GM20431 (cell line): ENCODE data around the gene FMNL2.
"Not testable (repeated sequence)": the region's sequence is repeated elsewhere in the genome, so short reads cannot be mapped to it uniquely, and the experiment has no call there.

Experiments used
- in situ Hi-C: fragments of 300-500 bp; cut with MseI, MboI; formaldehyde crosslinking; loops from one replicate; pipeline ENCODE4 v1.15.0; 2020; ENCODE audit warnings: low sequenced_read_pairs; ENCODE audit not compliant: unreplicated experiment

Gene FMNL2

DNA sequence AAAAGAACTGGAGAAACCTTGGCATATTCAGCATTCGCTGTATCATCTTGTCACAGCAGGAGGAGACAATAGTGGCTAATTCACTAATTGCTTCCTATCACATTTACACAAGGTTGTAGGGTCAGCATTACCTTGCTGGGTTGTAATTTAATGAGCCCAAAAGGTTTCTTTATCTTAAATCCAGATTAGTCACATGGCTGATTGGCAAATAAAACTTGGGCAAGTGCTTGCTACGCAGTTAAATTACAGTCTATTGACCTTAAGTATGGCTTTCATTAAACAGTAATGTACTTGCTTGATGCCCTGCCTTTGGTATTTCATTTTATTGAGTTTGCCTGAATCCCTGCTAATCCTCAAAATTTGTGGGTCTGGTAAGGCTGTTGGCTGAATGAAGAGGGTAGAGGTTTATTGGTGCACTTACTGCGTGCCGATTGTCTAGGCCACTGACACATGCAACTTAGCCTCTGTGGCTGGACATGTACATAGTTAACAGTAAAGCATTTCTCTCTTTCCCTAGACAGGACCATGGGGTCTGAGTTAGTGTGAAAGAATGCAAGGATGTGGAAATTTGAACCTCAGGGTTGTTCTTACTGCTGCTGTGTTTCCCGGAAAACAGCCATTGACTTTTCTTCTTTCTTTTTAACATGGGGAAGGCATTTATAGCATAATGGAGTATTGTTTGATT lies 34.3 kb downstream of the FMNL2 start:
- in situ Hi-C loops: no loop called here

DNA sequence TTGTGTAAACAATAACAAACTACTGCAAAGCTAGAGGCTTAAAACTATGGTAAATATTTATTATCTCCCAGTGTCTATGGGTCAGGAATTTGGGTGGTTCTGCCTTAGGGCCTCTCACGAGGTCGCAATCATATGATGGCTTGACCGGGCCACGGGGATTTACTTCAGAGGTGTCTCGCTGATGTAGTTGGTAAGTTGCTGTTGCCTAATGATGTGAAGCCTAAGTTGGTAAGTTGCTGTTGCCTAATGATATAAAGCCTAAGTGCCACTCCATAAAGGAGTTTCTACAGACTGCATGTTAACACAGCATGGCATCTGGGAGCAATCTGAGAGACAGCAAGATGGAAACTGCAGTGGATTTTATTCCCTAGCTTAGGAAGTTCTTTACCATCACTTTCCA lies 35.8 kb downstream of the FMNL2 start:
- in situ Hi-C loops: no loop called here

DNA sequence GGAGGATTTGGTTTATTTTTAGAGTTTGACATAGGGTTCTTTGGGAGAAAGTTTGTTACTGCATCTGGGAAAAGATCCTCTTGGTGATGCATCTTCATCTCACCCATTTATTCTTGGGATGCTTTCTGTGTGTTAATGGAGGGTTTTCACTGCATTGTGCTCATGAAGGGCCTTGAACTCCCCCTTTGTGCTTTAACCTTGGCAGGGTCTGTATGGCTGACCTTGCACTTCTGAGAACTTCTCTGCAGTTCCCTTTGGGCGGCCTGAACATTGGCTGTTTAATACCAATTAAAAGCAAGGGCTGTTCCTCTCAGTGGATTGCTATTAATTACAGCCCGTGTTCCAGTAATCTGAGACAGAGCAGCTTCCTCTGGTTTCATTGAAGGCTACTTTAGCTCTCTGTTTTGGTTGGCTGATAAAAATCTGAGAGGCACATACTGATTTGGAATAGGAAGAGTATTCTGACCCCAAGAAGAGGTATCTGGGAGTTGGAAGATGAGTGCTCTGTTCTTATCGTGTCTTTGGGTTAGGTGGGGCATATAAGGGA lies 37.5 kb downstream of the FMNL2 start:
- in situ Hi-C loops: no loop called here

DNA sequence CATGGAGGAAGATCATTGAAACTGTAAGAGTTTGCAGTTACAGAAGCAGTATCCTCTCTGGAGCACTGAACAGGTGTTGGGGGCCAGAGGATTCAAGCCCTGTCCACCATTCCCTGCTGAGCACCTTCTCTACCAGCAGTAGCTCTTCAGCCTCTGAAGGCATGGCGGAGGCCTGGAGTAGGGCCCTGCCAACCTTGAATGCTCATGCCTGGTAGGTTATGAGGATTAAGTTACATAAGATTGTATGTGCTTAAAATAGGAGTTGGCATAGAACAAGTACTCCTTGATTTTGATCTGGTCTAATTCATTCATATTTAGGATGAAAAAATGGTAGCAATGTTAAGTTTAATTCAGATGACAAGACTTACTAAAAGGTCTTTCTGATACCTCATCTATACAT lies 40.2 kb downstream of the FMNL2 start:
- in situ Hi-C loops: no loop called here

DNA sequence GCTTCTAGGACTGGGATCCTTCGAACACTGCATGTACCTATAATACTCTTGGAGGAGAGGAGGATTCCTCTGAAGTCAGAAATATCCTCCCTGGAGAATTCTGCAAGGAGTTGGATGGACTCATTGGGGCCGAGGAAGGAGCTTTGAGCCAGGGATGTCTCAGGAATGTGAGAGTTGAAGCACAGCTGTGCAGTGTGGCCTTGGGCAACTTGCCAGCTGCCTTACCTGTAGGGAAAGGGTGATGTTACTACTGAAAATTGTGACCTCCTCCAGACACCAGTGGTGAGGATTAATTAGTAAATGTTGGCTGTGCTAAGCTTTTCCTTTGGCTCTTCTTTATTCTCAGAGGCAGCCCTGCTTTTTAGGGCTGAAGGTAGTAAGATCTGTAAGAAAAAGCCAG lies 41.4 kb downstream of the FMNL2 start:
- in situ Hi-C loops: no loop called here

DNA sequence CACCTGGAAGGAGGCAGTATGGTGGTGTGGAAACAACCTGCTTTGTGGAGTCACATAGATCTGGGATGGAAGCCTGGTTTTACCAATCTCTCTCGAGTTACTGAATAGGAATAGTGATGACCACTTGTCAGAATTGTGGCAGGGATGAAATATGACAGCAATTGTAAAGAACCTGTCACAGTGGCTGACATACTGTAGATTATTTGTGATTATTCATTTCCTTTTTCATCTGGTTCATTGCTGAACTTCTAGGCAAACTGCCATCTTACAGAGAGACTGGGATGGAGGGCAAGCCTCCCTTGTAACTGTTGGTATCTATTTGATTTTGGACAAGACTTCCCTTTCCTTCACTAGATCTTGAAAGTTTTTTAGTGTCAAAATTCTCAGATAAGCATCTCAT lies 42.0 kb downstream of the FMNL2 start:
- in situ Hi-C loops: no loop called here

DNA sequence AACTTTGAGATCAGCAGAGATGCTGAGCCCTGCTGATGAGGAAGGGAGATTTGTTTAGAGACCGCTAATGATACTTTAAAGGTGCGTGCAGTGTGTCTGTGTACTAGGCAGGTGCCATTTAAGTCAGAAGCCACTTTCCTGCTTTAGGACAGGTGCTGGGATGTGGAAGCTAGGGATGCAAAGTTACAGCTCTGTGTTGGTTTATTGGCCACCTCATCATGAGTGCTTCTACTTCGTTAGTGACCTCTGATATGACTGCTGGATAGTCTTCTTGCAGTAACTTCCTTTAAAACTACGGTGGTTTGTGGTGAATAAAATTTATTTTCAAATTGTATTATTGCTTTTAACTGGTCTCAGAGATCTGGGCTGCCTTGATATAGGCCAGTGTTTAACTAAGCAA lies 44.1 kb downstream of the FMNL2 start:
- in situ Hi-C loops: no loop called here

DNA sequence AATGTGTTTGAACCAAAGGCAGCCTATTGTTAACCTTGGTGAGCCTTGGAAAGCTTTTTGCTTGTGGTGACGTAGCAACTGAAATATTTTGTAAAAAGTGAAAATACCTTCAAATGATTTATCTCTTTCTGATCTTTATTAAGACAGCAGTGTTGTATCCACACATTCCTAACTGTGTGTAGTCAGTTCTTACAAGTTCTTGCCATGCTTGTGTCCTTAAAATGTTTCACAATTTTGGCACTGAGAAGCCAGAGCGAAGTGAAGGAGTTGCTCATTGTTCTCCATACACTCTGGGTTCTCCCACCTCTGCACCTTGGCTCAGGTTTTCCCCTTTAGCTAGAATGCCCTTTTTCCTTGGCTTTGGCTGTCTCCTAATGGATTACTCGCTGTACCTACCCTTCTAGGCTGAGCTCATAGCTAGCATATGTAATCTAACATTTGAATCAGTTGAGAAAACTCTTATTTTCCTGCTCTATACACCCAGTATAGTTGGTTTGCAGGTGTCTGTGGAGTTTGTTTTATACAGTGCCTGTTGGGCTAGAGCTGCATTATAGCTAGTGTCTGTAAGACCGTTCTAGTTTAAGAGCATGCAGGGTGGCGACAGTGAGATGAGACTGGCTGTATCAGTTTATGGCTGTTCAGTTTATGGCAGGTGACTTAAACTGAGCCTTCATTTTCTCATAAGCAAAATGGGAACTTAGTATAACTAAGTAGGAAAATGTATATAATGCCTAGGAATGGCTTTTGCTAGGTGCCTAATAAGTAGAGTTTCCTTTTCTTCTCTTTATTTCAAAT lies 45.5 kb downstream of the FMNL2 start:
- in situ Hi-C loops: no loop called here

DNA sequence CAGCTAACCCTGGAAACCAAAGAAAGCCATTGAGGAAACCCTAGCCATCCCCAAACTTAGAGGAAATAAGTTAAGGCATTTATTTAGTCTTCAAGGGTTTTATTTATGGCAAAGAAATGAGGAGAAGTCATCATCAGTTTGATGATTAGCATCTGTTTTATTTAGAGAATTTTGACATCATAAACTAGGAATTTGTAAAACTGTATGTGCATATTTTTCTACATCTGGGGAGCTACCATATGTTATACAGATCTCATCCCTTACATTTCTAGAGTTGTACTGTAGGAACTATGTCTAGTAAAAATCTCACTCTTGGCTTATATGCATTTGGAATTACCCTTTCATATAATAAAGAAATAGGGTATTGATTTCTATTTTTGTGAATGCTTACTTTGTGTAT lies 48.7 kb downstream of the FMNL2 start:
- in situ Hi-C loops: no loop called here

DNA sequence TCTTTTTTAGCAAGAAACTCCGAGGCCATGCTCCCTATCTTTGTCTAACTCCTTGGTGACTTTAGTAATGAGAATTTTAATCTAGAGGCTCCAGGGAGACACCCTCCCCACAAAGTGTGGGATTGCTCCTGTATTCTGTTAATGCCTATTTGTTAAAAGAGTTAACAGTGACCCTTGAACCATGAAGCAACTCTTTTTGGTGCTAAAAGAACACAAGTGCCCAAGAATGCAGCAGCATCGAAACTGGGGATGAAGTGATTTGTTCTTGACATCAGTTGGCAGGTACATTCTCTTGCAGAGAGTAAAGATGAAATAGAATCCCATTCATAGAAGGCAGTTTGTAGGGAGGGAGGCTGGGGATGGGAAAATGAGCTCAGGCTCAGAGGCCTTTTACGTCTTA lies 50.0 kb downstream of the FMNL2 start:
- in situ Hi-C loops: no loop called here

DNA sequence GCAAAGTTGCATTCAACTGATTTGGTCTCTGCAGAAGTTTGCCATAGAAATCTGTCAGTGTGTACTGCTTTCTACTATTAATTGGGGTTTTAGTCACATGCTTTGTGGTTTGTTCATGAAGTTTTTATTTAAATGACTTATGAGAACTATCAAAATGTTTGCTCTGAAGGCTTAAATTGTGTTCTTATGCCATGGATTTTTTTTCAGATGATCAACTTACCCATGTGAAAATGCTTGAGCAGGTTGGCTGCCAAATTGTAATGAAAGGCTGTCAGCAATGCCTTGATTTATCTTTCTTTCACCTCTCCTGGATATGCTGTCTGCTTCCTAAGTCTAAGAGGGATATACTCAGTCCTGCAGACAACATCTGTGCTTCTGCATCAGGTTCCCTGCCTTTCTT lies 50.7 kb downstream of the FMNL2 start:
- in situ Hi-C loops: no loop called here

DNA sequence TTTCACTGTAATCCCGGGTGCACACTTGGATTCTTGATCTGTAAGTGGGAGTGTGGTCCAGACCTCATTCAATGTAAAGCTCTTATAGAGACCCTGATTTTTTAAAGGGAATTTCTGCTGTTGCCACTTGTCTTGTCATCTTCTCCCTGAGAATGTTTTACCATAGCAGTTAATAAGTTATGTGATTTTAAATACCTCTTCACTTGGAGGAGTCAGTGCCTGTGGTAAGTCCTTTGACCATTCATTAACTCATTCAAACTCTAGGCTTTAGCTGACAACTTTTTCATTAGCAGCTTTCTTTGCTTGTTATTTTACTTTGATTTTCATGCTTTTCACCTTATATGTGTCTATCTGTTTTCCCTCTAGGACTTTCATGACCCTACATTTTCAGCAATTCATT lies 51.3 kb downstream of the FMNL2 start:
- in situ Hi-C loops: no loop called here

DNA sequence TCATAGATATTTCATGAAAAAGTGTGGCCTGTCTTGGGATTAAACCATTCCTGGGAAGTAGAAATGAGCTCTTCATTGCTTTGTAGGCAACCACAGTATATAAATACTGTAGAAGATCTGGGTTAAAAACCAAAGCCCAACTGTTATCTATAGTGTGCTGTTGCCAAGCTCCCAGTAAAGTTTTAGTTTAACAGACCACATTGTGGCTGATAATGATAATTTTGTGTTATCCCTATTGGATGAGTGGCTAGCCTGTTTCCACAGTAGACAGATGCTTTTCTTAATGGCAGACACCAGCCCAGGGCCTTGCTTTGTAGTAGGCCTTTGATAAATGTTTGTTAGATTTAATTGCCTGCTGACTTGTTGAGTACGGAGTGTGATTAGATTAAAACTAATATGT lies 52.1 kb downstream of the FMNL2 start:
- in situ Hi-C loops: no loop called here

DNA sequence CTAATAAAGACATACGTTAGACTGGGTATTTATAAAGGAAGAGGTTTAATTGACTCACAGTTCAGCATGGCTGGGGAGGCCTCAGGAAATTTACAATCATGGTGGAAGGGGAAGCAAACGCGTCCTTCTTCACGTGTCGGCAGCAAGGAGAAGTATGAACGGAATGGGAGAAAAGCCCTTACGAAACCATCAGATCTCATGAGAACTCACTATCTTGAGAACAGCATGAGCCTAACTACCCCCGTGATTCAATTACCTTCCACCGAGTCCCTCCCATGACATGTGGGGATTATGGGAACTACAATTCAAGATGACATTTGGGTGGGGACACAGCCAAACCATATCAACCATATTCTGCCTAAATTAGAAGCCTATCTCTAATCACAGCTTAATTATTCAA lies 53.3 kb downstream of the FMNL2 start:
- in situ Hi-C loops: not testable (repeated sequence)

DNA sequence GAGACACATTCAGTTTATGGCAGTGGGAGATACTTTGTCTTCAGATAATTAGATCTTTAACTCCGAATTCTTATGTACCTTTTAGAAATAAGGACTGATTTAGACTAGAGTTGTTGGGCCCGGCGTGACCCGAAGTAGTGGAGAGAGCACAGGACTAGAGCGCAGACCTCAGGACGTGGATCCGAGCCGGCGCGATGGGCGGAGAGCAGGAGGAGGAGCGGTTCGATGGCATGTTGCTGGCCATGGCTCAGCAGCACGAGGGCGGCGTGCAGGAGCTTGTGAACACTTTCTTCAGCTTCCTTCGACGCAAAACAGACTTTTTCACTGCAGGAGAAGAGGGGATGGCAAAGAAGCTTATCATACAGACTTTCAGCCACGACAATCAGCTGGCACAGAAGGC lies 54.5 kb downstream of the FMNL2 start:
- in situ Hi-C loops: no loop called here

DNA sequence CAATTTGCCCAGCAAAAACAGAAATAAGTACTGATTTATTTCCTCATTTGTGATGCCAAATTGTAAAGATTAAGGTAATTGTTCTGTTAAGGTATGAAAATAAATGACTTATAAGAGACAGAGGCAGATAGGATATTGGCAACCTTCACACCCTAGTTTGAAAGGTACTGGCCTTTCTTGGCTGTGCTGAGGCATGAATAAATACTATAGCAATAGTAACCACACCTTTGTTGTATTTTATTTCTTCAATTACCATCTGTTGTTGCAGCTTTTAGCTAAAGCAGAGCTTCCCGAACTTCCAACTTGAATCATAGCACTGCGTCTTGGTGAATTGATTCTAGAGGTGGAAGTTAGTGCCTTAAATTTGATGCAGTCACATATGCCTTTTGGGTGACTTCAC lies 55.9 kb downstream of the FMNL2 start:
- in situ Hi-C loops: no loop called here

DNA sequence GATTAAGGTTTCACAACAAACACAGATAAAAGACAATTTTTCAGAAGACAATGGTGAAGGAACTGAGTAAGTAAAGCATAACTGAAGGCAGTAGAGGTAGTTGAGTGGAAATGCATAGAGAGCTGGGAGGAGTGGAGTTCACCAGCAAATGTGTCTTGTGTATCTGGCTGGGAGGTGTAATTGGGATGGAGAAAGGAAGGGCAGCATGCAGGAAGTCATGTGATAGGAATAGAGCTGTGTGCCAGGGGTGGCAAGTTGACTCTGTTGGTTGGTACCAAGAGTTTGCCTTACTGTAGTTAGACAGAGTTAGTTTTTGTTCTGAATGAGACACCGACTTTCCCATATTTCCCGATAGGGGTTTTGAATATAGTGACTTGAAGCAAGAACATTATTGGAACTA lies 56.3 kb downstream of the FMNL2 start:
- in situ Hi-C loops: no loop called here

DNA sequence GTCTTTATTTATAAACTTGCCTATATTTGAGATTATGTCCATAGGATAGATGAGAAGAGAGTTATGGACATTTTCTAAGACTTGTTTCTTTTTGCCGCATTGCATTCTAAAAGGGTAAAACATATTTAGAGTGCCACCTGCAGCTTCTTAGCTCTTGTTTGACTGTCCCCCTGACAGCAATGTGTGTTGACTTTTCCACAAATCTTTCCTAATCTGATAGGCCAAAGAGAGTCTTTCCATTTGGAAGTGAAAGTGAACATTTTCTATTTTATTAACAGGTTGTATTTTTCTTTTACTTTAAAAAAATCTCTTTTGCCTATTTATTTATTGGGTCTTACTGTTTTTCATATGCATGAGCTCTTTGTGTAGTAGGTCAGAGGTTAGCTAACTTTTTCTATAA lies 58.4 kb downstream of the FMNL2 start:
- in situ Hi-C loops: no loop called here

DNA sequence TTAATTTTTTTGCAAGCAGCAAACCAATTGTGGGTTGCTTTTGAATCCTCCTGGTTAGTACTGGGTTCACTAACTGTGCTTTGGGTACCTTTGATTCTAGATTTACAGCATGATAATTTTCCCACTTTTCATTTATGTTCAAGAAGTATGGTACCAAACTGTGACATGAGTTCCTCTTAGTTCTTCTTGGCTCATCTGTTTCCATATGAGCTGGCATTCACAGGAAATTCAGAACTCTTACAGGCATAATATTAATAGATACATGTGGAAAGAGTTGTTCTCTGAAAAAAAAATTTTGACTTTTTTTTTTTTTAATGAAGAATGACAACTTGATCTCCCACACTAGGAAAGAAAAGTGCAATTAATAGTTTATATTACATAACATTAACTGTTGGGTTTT lies 59.4 kb downstream of the FMNL2 start:
- in situ Hi-C loops: no loop called here

DNA sequence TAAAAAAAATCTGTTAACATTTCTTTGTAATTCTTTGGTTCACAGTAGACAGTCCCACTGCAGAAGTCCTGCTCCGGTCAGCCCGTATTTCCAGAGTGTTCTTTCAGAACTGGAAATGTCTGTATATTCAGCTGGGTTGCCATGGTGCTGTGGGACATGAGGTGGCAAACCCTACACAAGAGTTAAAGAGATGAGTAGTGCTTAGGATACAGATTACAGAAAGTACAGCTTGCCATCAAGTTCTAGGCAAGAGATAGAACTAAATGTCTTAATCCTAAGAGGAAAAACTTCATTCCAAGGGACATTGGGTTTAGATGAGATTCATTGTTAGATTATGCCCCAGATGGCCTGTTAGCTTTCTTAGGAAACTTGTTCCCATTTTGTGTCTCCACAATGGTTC lies 60.1 kb downstream of the FMNL2 start:
- in situ Hi-C loops: no loop called here

DNA sequence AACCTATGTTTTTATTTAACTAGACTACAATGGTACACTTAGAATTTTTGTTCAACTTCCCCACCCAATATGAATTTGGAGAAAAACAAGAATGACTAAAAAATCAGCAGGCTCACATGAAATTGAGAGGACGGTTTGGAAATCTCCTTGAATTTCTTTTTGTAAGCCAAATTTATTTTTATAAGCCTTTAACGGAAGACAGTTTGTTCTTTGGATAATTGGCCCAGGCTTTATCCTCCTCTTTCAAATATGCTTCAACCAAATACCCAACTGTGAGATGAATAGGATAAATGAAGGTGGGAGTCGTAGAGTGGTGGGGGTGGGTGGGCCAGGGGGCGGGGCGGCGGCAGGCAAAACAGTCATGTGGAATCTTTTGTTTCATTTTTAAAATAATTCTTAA lies 60.6 kb downstream of the FMNL2 start:
- in situ Hi-C loops: no loop called here

DNA sequence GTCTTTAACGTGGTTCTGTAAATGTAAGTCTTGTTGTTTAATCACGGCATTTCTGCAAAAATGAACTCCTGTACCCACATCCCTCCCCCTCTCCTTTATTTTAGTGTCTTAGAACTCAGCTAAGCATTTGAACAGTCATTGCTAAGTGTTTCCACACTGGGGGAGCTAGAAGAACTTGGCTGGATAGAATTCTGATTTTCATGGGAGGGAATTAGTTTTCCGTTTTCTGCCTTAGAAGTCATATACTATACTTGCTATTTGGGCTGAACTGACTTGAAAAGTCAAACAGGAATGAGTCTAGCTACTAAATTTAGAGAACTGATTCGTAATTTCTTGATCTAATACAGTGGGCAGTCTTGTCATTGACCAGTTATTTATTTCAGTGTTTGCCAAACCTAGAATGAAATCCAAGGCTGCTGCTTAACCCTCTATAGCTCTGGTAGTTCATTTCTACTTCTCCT lies 61.1 kb downstream of the FMNL2 start:
- in situ Hi-C loops: no loop called here
